Stimulated activated CD4-positive, alpha-beta T cell treated with anti-CD3 and anti-CD28 coated beads, Interleukin-15, amount 100 ng/mL, for 24 hours (primary cell): ENCODE results near the gene ARHGEF19.
"Not testable (repeated sequence)": the region's sequence is repeated elsewhere in the genome, so short reads cannot be mapped to it uniquely, and the experiment has no call there.

Experiments
- DNase-seq: peaks from one replicate; pipeline ENCODE4 v3.0.0-alpha.2; 2020

Gene ARHGEF19

GRCh38 chr1:16212251-16212961 is at the start of gene ARHGEF19:
TSS of gene ARHGEF19 (minus strand) at chr1:16212652. CDS start at chr1:16209054, 3,598 bp downstream.
- DNase-seq, result no peak

- no peak for DNase-seq
Measured at GRCh38 chr1:16262067-16262466, 49.6 kb upstream of the ARHGEF19 start.

GRCh38 chr1:16260814-16261213 is 48.4 kb upstream of the ARHGEF19 start:
- no peak for DNase-seq

GRCh38 chr1:16258591-16259135 is 46.2 kb upstream of the ARHGEF19 start:
- no peak for DNase-seq

- DNase-seq, result no peak
Measured at GRCh38 chr1:16257968-16258367, 45.5 kb upstream of the ARHGEF19 start.

- DNase-seq, result not testable (repeated sequence)
Measured at GRCh38 chr1:16257556-16257955, 45.1 kb upstream of the ARHGEF19 start.

GRCh38 chr1:16256478-16256877 is 44.0 kb upstream of the ARHGEF19 start:
- DNase-seq, result no peak

GRCh38 chr1:16254263-16254928 is 41.9 kb upstream of the ARHGEF19 start:
- DNase-seq, result no peak

GRCh38 chr1:16253332-16253922 is 41.0 kb upstream of the ARHGEF19 start:
- no peak for DNase-seq

GRCh38 chr1:16252912-16253311 is 40.5 kb upstream of the ARHGEF19 start:
- DNase-seq, result no peak

- no peak for DNase-seq
Measured at GRCh38 chr1:16251381-16251780, 38.9 kb upstream of the ARHGEF19 start.

GRCh38 chr1:16250524-16251251 is 38.2 kb upstream of the ARHGEF19 start:
- DNase-seq, result no peak

- DNase-seq, result no peak
Measured at GRCh38 chr1:16249596-16250241, 37.3 kb upstream of the ARHGEF19 start.

- DNase-seq, result no peak
Measured at GRCh38 chr1:16248603-16249516, 36.4 kb upstream of the ARHGEF19 start.

GRCh38 chr1:16248007-16248436 is 35.6 kb upstream of the ARHGEF19 start:
- DNase-seq, result no peak

- DNase-seq, result no peak
Measured at GRCh38 chr1:16247441-16247840, 35.0 kb upstream of the ARHGEF19 start.

GRCh38 chr1:16246961-16247360 is 34.5 kb upstream of the ARHGEF19 start:
- DNase-seq, result no peak

- not testable (repeated sequence) for DNase-seq
Measured at GRCh38 chr1:16246239-16246638, 33.8 kb upstream of the ARHGEF19 start.

GRCh38 chr1:16245476-16246196 is 33.2 kb upstream of the ARHGEF19 start:
- no peak for DNase-seq

- DNase-seq, result no peak
Measured at GRCh38 chr1:16244650-16245285, 32.3 kb upstream of the ARHGEF19 start.
